Kidney (tissue), 14 donors: ENCODE measurements around the gene CENPH. TPM values are rescaled to one million over a fixed set of nuclear protein-coding genes. Genes with fewer than 3 reads are reported as not detected.
"Not testable (repeated sequence)": the region's sequence is repeated elsewhere in the genome, so short reads cannot be mapped to it uniquely, and the experiment has no call there.

Experiments used
- DNase-seq, 5 donors: peaks; one replicate each; pipeline ENCODE4 v3.0.0-alpha.2; 2013 to 2020
- FAIRE-seq: peaks from 2 replicates; lab custom pipeline; 2012; peaks lifted over from hg19 to GRCh38; lab: Jason Lieb, UNC
- H3K27ac ChIP-seq, 2 donors: one replicate each; pipeline ENCODE4 v1.7.0; 2013; ENCODE audit warnings: low read depth in 2 of 2, low read length in 2 of 2, inconsistent platforms in 1 of 2
- H3K27me3 ChIP-seq: one replicate; pipeline ENCODE4 v1.7.1; 2013; ENCODE audit warnings: low read length, inconsistent platforms; ENCODE audit not compliant: control insufficient read depth, insufficient read depth
- H3K36me3 ChIP-seq, 3 donors: one replicate each; pipeline versions ENCODE4 v1.7.0 to v1.7.1; 2013; ENCODE audit warnings: low read length in 3 of 3, control low read depth in 1 of 3, inconsistent platforms in 1 of 3; ENCODE audit not compliant: insufficient read depth in 3 of 3, control insufficient read depth in 2 of 3
- H3K4me1 ChIP-seq, 3 donors: one replicate each; pipeline versions ENCODE4 v1.7.0 to v1.7.1; 2013; ENCODE audit warnings: low read length in 3 of 3, inconsistent platforms in 1 of 3, low read depth in 1 of 3; ENCODE audit not compliant: control insufficient read depth in 2 of 3, insufficient read depth in 2 of 3
- H3K4me3 ChIP-seq, 3 donors: one replicate each; pipeline versions ENCODE4 v1.7.0 to v1.8.1; 2013; ENCODE audit warnings: low read length in 3 of 3, control low read depth in 1 of 3, inconsistent platforms in 1 of 3
- H3K9ac ChIP-seq, 3 donors: one replicate each; pipeline versions ENCODE4 v1.7.0 to v1.7.1; 2013; ENCODE audit warnings: low read length in 3 of 3, control low read depth in 1 of 3, inconsistent platforms in 1 of 3
- H3K9me3 ChIP-seq, 3 donors: one replicate each; pipeline versions ENCODE4 v1.7.0 to v1.7.1; 2013; ENCODE audit warnings: low read length in 3 of 3, control low read depth in 1 of 3, inconsistent platforms in 1 of 3; ENCODE audit not compliant: control insufficient read depth in 2 of 3, insufficient read depth in 1 of 3
- CTCF ChIP-seq: IDR thresholded peaks from 3 replicates; pipeline ENCODE4 v1.5.1; 2012; ENCODE audit warnings: mild to moderate bottlenecking, moderate library complexity, borderline replicate concordance; ENCODE audit not compliant: insufficient read depth; ENCODE audit errors: extremely low read depth
- intact Hi-C: fragments of 100-400 bp; cut with DNase I; formaldehyde crosslinking; loops from one replicate; pipeline ENCODE4 v1.11.1; 2022
- polyA plus RNA-seq: library from polyadenylated mRNA; stranded (reverse); fragments of 350-450 nt; fragmentation: Illumina TruSeq; extraction: RNeasy Lipid Tissue Mini Kit (QIAGEN cat#74804); gene quantifications from one replicate; pipeline ENCODE4 v1.2.3, GENCODE V29; 2014; ENCODE audit warnings: low read depth, low replicate concordance; ENCODE audit not compliant: insufficient read depth
- total RNA-seq: library from RNA; stranded (reverse); fragmentation: NEBNext Ultra II Directional; extraction: Animal tissue kit (Norgen Biotek cat#: 25700); gene quantifications from one replicate; pipeline ENCODE4 v1.2.1, GENCODE V29; 2021
- donor health status: control.
- donor health status: control.
- donor health status: control.
- donor health status: control.
- donor health status: control.
- donor health status: DM: yes; HTN: yes; CAD: no.
- donor health status: Normal renal cell carcinoma (clear cell type).

CENPH gene
- total and polyA plus RNA-seq, 2 donors from 2014 or later: 1.5 to 3.1 TPM

GRCh38 chr5:69219939-69220338, 30.6 kb downstream of the CENPH start:
- Histone ChIP-seq H3K27me3 (no peaks in the 10 kb centered on the region), H3K4me3 (no peak overlapping the region), H3K9ac (no peak overlapping the region), H3K4me1 (peaks cover 0 to 7% (median 0%) of the 10 kb centered on the region in 3 donors), H3K9me3 (no peaks in the 10 kb centered on the region), H3K36me3 (no peaks in the 10 kb centered on the region), H3K27ac (no peak overlapping the region)
- no peak for TF ChIP-seq CTCF
- DNase-seq (no peak), FAIRE-seq (no peak)
- intact Hi-C loops: no loop called here

GRCh38 chr5:69220371-69220770, 31.0 kb downstream of the CENPH start:
- intact Hi-C loops, H3K4me1 ChIP-seq, H3K27ac ChIP-seq, H3K4me3 ChIP-seq, FAIRE-seq, H3K9me3 ChIP-seq, H3K27me3 ChIP-seq, H3K9ac ChIP-seq, H3K36me3 ChIP-seq, DNase-seq: not testable (repeated sequence)

GRCh38 chr5:69220833-69221232, 31.4 kb downstream of the CENPH start:
- intact Hi-C loops, H3K27ac ChIP-seq: not testable (repeated sequence)

GRCh38 chr5:69224520-69224919, 35.1 kb downstream of the CENPH start:
- intact Hi-C loops: no loop called here
- no peak for TF ChIP-seq CTCF
- DNase-seq (no peak), FAIRE-seq (no peak)
- Histone ChIP-seq H3K27ac (no peak overlapping the region), H3K9me3 (no peaks in the 10 kb centered on the region), H3K4me3 (no peak overlapping the region), H3K36me3 (peaks cover 0 to 14% (median 2%) of the 10 kb centered on the region in 3 donors), H3K27me3 (no peaks in the 10 kb centered on the region), H3K4me1 (peaks cover 0 to under 1% (median 0%) of the 10 kb centered on the region in 3 donors), H3K9ac (no peak overlapping the region)

More at GRCh38 chr5:69220833-69221232, 31.4 kb downstream of the CENPH start:
- not testable (repeated sequence) for DNase-seq, H3K9me3 ChIP-seq, H3K27me3 ChIP-seq, FAIRE-seq, H3K4me1 ChIP-seq, H3K9ac ChIP-seq, H3K4me3 ChIP-seq, H3K36me3 ChIP-seq

GRCh38 chr5:69225860-69226259, 36.5 kb downstream of the CENPH start:
- Histone ChIP-seq H3K9me3 (no peaks in the 10 kb centered on the region), H3K4me1 (no peaks in the 10 kb centered on the region), H3K4me3 (no peak overlapping the region), H3K27me3 (no peaks in the 10 kb centered on the region), H3K9ac (no peak overlapping the region), H3K36me3 (peaks cover 0 to 18% (median 2%) of the 10 kb centered on the region in 3 donors), H3K27ac (no peak overlapping the region)
- intact Hi-C loops: no loop called here
- FAIRE-seq (no peak), DNase-seq (peak in 2 of 5 donors; percentile 16 to 21)
- no peak for TF ChIP-seq CTCF
